ENCODE data around the gene SNRNP25. TPM values are rescaled to one million over a fixed set of nuclear protein-coding genes. Genes with fewer than 3 reads are reported as not detected.
"Not testable (repeated sequence)": the region's sequence is repeated elsewhere in the genome, so short reads cannot be mapped to it uniquely, and the experiment has no call there.

SNRNP25 gene
- total RNA-seq: 10 to 100 TPM; 62.3 to 63.2 TPM

- H3K4me3 Mint-ChIP-seq: peak within 1 kb of the TSS; percentile 91
- POLR2A ChIA-PET: interaction anchor here (0.5 to 2.0 kb wide), 14 partner anchors 9 to 482 kb away, joined by 3 to 9 read pairs (median 4); partner anchors contain the start of genes FAM234A and MPG
Observed at GRCh38 chr16:53346-54236, at the start of gene SNRNP25, which contains the start of gene POLR3K. Gene SNRNP25, plus strand, starts transcription at chr16:53828. Its CDS starts 189 bp downstream, at chr16:54017. Gene POLR3K, minus strand, starts transcription at chr16:53608. Its CDS starts 22 bp downstream, at chr16:53586.

DNA sequence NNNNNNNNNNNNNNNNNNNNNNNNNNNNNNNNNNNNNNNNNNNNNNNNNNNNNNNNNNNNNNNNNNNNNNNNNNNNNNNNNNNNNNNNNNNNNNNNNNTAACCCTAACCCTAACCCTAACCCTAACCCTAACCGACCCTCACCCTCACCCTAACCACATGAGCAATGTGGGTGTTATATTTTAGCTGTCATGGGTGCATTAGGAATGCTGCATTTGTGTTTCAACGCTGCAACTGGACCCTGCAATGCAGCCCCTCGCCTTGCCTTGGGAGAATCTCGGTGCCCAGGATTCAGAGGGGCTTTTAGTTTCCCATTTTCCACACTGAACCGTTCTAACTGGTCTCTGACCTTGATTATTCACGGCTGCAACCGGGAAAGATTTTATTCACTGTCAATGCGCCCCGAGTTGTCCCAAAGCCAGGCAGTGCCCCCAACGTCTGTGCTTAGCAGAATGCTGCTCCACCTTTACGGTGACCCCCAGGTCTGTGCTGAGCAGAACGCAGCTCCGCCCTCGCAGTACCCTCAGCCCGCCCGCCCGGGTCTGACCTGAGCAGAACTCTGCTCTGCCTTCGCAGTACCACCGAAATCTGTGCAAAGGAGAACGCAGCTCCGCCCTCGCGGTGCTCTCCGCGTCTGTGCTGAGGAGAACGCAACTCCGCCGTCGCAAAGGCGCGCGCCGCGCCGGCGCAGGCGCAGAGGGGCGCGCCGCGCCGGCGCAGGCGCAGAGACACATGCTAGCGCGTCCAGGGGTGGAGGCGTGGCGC lies 43.5 kb upstream of the SNRNP25 start:
- POLR2A ChIA-PET: no interaction called here
- no peaks in the 10 kb centered on the region for H3K36me3 Mint-ChIP-seq (ENCODE audit: low read depth)
- no peaks in the 10 kb centered on the region for H3K4me1 Mint-ChIP-seq (ENCODE audit: low read depth)
- peak; percentile 97 for ATAC-seq
- H3K4me3 Mint-ChIP-seq: peak overlapping the region; percentile 55
- H3K27ac Mint-ChIP-seq: no peak overlapping the region
- H3K27me3 Mint-ChIP-seq (ENCODE audit: low read depth): no peaks in the 10 kb centered on the region
- CTCF ChIA-PET: no interaction called here
- DNase-seq: peak; percentile 35
- H3K9me3 Mint-ChIP-seq (ENCODE audit: insufficient read depth): no peaks in the 10 kb centered on the region

More at GRCh38 chr16:53346-54236, at the start of gene SNRNP25, which contains the start of gene POLR3K:
- H3K4me1 Mint-ChIP-seq (ENCODE audit: low read depth): peaks cover 35% of the 10 kb centered on the region
- ATAC-seq (peak; percentile 99), DNase-seq (peak; percentile 99)
- peaks cover 35% of the 10 kb centered on the region for H3K36me3 Mint-ChIP-seq (ENCODE audit: low read depth)
- H3K27me3 Mint-ChIP-seq (ENCODE audit: low read depth): no peaks in the 10 kb centered on the region
- H3K9me3 Mint-ChIP-seq (ENCODE audit: insufficient read depth): no peaks in the 10 kb centered on the region
- CTCF ChIA-PET: interaction anchor here (1.6 to 2.9 kb wide), 4 partner anchors 12 to 54 kb away, joined by 3 to 30 read pairs (median 16); no protein-coding TSS in a partner anchor
- H3K27ac Mint-ChIP-seq: peak within 1 kb of the TSS; percentile 90

- H3K4me3 Mint-ChIP-seq; H3K4me1 Mint-ChIP-seq (ENCODE audit: low read depth); H3K36me3 Mint-ChIP-seq (ENCODE audit: low read depth); POLR2A ChIA-PET; H3K27ac Mint-ChIP-seq; H3K27me3 Mint-ChIP-seq (ENCODE audit: low read depth); H3K9me3 Mint-ChIP-seq (ENCODE audit: insufficient read depth): not testable (repeated sequence)
- CTCF ChIA-PET: interaction anchor here (0.6 kb wide), 1 partner anchor 360 kb away, joined by 3 read pairs; the partner anchor contains the start of gene MRPL28
- ATAC-seq: peak; percentile 58
- peak; percentile 94 for DNase-seq
Observed at GRCh38 chr16:10772-11171, 42.9 kb upstream of the SNRNP25 start.

DNA sequence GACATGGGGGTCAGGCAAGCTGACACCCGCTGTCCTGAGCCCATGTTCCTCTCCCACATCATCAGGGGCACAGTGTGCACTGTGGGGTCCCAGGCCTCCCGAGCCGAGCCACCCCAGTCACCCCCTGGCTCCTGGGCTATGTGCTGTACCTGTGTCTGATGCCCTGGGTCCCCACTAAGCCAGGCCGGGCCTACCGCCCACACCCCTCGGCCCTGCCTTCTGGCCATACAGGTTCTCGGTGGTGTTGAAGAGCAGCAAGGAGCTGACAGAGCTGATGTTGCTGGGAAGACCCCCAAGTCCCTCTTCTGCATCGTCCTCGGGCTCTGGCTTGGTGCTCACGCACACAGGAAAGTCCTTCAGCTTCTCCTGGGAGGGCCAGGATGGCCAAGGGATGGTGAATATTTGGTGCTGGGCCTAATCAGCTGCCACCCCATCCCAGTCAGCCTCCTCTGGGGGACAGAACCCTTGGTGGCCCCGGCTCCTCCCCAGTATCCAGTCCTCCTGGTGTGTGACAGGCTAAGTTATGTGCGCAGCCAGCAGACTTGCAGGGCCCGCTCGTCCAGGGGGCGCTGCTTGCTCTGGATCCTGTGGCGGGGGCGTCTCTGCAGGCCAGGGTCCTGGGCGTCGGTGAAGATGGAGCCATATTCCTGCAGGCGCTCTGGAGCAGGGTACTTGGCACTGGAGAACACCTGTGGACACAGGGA lies 36.4 kb upstream of the SNRNP25 start:
- H3K36me3 Mint-ChIP-seq (ENCODE audit: low read depth); DNase-seq; POLR2A ChIA-PET; H3K9me3 Mint-ChIP-seq (ENCODE audit: insufficient read depth); H3K27ac Mint-ChIP-seq; H3K27me3 Mint-ChIP-seq (ENCODE audit: low read depth); ATAC-seq; H3K4me3 Mint-ChIP-seq; H3K4me1 Mint-ChIP-seq (ENCODE audit: low read depth); CTCF ChIA-PET: not testable (repeated sequence)

- H3K27ac Mint-ChIP-seq; H3K36me3 Mint-ChIP-seq (ENCODE audit: low read depth); H3K4me3 Mint-ChIP-seq; ATAC-seq; H3K27me3 Mint-ChIP-seq (ENCODE audit: low read depth); POLR2A ChIA-PET; H3K9me3 Mint-ChIP-seq (ENCODE audit: insufficient read depth); CTCF ChIA-PET; DNase-seq; H3K4me1 Mint-ChIP-seq (ENCODE audit: low read depth): not testable (repeated sequence)
Observed at GRCh38 chr16:20886-21285, 32.7 kb upstream of the SNRNP25 start.

DNA sequence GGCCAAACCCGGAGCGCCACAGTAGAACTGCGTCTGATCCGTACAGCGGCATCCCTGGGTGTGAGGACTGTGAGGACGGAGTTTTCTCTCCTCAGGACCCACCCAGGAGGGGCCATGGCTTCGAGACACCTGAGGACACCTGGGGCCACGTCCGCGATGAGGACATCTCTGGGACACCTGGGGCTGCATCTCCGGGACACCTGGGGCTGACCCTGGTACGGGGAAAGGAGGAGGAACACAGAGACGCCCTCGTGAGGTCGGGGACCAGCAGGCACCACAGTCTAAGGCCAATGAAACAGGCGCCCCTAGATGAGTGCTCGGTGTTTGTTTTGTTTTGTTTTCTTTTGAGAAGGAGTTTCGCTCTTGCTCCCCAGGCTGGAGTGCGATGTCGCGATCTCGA lies 29.5 kb upstream of the SNRNP25 start:
- H3K4me1 Mint-ChIP-seq (ENCODE audit: low read depth); DNase-seq; H3K27ac Mint-ChIP-seq; H3K4me3 Mint-ChIP-seq; CTCF ChIA-PET; H3K9me3 Mint-ChIP-seq (ENCODE audit: insufficient read depth); H3K27me3 Mint-ChIP-seq (ENCODE audit: low read depth); H3K36me3 Mint-ChIP-seq (ENCODE audit: low read depth); ATAC-seq; POLR2A ChIA-PET: not testable (repeated sequence)

DNA sequence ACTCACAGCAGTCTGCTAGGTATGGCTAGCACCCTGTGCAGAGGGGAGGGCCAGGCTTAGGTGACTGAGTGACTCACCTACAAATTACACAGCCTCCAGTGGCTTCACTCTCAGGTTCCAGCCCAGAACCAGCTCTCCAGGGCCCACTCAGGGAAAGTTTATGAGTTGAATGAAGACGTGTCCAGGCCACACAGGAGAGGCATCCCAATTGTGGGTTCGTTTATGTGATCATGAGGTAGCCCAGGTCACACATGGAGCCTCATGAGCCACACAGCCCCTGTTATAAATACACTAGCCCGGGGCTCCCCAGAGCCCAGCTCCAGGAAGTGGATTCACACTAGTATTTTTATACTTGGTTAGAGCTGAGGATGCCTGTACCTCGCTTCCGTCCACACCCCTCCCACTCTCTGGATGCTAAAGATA lies 27.7 kb upstream of the SNRNP25 start:
- H3K9me3 Mint-ChIP-seq (ENCODE audit: insufficient read depth); CTCF ChIA-PET; H3K4me3 Mint-ChIP-seq; H3K4me1 Mint-ChIP-seq (ENCODE audit: low read depth); H3K27ac Mint-ChIP-seq; H3K27me3 Mint-ChIP-seq (ENCODE audit: low read depth); H3K36me3 Mint-ChIP-seq (ENCODE audit: low read depth); POLR2A ChIA-PET; DNase-seq: not testable (repeated sequence)
- ATAC-seq: peak; percentile 78

- not testable (repeated sequence) for H3K27me3 Mint-ChIP-seq (ENCODE audit: low read depth)
Observed at GRCh38 chr16:30627-31026, 23.0 kb upstream of the SNRNP25 start.

GRCh38 chr16:33154-33876 lies 20.3 kb upstream of the SNRNP25 start:
- H3K27me3 Mint-ChIP-seq (ENCODE audit: low read depth); CTCF ChIA-PET; DNase-seq; POLR2A ChIA-PET; ATAC-seq; H3K4me3 Mint-ChIP-seq; H3K9me3 Mint-ChIP-seq (ENCODE audit: insufficient read depth): not testable (repeated sequence)
- Mint-ChIP-seq H3K4me1 (ENCODE audit: low read depth) (peaks cover 27% of the 10 kb centered on the region), H3K36me3 (ENCODE audit: low read depth) (peaks cover 12% of the 10 kb centered on the region), H3K27ac (peak overlapping the region; percentile 63)

More at GRCh38 chr16:30627-31026, 23.0 kb upstream of the SNRNP25 start:
- POLR2A ChIA-PET; CTCF ChIA-PET; H3K27ac Mint-ChIP-seq; ATAC-seq; H3K4me3 Mint-ChIP-seq; H3K36me3 Mint-ChIP-seq (ENCODE audit: low read depth); DNase-seq; H3K9me3 Mint-ChIP-seq (ENCODE audit: insufficient read depth): not testable (repeated sequence)
- peaks cover 16% of the 10 kb centered on the region for H3K4me1 Mint-ChIP-seq (ENCODE audit: low read depth)

DNA sequence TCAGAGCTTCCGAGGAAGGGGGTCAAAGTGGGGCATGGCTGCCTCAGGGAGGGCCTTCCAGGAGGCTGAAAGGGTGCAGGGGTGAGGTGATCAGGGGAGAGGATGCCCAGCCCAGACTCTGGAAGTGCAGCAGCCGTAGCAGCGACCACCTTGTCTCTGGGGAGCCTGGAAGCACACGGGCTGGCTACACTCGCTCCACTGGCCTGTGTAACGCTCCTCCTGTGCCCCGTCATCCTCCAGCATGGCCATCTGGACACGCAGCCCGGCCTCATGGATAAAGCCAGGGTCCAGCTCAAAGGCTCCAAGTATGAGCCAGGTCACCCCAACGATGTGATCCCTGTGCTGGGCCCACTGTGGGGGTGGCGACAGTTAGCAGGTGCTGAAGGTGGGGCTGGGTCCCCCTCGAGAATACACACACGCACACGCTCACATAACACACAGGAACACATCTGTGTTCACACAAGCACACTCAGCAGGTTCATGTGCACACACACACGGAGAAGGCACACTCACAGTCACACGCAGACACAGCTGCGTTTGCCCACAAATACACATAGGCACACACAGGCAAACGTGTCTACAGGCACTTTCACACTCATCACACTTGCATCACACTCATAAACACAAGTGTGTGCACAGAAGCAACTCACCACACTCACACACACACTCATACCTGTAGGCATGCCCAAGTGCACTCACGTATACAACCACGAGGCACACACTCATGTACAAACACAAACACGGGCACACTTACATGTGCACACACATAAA lies 19.6 kb upstream of the SNRNP25 start:
- no peak overlapping the region for H3K4me3 Mint-ChIP-seq
- ATAC-seq: no peak
- CTCF ChIA-PET: no interaction called here
- peaks cover 12% of the 10 kb centered on the region for H3K36me3 Mint-ChIP-seq (ENCODE audit: low read depth)
- no peaks in the 10 kb centered on the region for H3K9me3 Mint-ChIP-seq (ENCODE audit: insufficient read depth)
- peaks cover 34% of the 10 kb centered on the region for H3K4me1 Mint-ChIP-seq (ENCODE audit: low read depth)
- peak overlapping the region; percentile 63 for H3K27ac Mint-ChIP-seq
- DNase-seq: no peak
- H3K27me3 Mint-ChIP-seq (ENCODE audit: low read depth): no peaks in the 10 kb centered on the region
- POLR2A ChIA-PET: no interaction called here

- Mint-ChIP-seq H3K27ac (peak overlapping the region; percentile 37), H3K4me1 (ENCODE audit: low read depth) (peaks cover 40% of the 10 kb centered on the region), H3K27me3 (ENCODE audit: low read depth) (no peaks in the 10 kb centered on the region), H3K9me3 (ENCODE audit: insufficient read depth) (no peaks in the 10 kb centered on the region), H3K36me3 (ENCODE audit: low read depth) (peaks cover 17% of the 10 kb centered on the region), H3K4me3 (no peak overlapping the region)
- ATAC-seq (no peak), DNase-seq (no peak)
- CTCF ChIA-PET: no interaction called here
- POLR2A ChIA-PET: no interaction called here
Observed at GRCh38 chr16:34648-34987, 19.0 kb upstream of the SNRNP25 start.
